ENCODE results near the gene MSN.

MSN gene

DNA sequence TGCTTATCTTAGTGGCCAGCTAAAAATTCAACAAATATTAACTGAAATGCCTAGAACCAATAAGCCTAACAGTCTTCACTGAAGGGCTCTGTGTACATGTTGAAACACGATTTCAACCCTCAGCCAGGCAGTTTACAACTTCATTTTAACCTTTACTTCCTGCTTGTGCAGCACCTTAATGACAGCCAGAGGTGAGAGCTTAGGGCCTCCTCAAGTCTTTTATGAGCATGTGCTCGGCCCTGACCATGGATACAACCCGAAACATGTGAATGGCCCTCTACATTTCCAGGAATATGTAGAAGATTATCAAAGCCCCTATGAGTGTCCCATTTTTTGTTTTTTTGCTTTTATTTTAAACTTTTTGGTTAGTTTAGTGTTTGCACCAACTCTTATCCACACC is 88.3 kb downstream of the MSN start:
- no peak overlapping the region for H3K27ac ChIP-seq (ENCODE audit: extremely low read depth, low read depth, low read length)
- H3K9me3 ChIP-seq (ENCODE audit: control insufficient read depth, insufficient read depth, low read depth, low read length) = peaks cover 6% of the 10 kb centered on the region
- no peaks in the 10 kb centered on the region for H3K36me3 ChIP-seq (ENCODE audit: control insufficient read depth in 2 of 2, insufficient read depth in 1 of 2, low read length in 2 of 2)
- no peaks in the 10 kb centered on the region for H3K4me1 ChIP-seq (ENCODE audit: control insufficient read depth, insufficient read depth, low read length)
- ChIA-PET CTCF (no interaction called here), POLR2A (no interaction called here)
- TF ChIP-seq ZNF140 (tag by site-specific recombination; IDR thresholded peaks at IDR 0.05) = no peak
- TF ChIP-seq, protein P1, sequence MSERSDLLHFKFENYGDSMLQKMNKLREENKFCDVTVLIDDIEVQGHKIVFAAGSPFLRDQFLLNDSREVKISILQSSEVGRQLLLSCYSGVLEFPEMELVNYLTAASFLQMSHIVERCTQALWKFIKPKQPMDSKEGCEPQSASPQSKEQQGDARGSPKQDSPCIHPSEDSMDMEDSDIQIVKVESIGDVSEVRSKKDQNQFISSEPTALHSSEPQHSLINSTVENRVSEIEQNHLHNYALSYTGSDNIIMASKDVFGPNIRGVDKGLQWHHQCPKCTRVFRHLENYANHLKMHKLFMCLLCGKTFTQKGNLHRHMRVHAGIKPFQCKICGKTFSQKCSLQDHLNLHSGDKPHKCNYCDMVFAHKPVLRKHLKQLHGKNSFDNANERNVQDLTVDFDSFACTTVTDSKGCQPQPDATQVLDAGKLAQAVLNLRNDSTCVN (tag by site-specific recombination; optimal IDR thresholded peaks at IDR 0.05) = no peak
- no peak for TF ChIP-seq ZBTB1 (tag by site-specific recombination; IDR thresholded peaks at IDR 0.05)
- no peak for TF ChIP-seq ZNF433 (tag by site-specific recombination; IDR thresholded peaks at IDR 0.05; ENCODE audit: low read depth)
- TF ChIP-seq BCL11A (tag by site-specific recombination; IDR thresholded peaks at IDR 0.05; ENCODE audit: low read depth) = no peak
- no peak for TF ChIP-seq ZNF174 (tag by site-specific recombination; IDR thresholded peaks at IDR 0.05)
- no peak for TF ChIP-seq ZNF214 (tag by site-specific recombination; IDR thresholded peaks at IDR 0.05; ENCODE audit: borderline replicate concordance)
- TF ChIP-seq ZNF664 (tag by site-specific recombination; IDR thresholded peaks at IDR 0.05) = no peak
- TF ChIP-seq SCRT2 (tag by site-specific recombination; IDR thresholded peaks at IDR 0.05) = no peak
- TF ChIP-seq, protein P2, sequence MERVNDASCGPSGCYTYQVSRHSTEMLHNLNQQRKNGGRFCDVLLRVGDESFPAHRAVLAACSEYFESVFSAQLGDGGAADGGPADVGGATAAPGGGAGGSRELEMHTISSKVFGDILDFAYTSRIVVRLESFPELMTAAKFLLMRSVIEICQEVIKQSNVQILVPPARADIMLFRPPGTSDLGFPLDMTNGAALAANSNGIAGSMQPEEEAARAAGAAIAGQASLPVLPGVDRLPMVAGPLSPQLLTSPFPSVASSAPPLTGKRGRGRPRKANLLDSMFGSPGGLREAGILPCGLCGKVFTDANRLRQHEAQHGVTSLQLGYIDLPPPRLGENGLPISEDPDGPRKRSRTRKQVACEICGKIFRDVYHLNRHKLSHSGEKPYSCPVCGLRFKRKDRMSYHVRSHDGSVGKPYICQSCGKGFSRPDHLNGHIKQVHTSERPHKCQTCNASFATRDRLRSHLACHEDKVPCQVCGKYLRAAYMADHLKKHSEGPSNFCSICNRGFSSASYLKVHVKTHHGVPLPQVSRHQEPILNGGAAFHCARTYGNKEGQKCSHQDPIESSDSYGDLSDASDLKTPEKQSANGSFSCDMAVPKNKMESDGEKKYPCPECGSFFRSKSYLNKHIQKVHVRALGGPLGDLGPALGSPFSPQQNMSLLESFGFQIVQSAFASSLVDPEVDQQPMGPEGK (tag by site-specific recombination; IDR thresholded peaks at IDR 0.05) = no peak
- TF ChIP-seq ZNF658 (tag by site-specific recombination; IDR thresholded peaks at IDR 0.05) = no peak
- TF ChIP-seq, protein P3, sequence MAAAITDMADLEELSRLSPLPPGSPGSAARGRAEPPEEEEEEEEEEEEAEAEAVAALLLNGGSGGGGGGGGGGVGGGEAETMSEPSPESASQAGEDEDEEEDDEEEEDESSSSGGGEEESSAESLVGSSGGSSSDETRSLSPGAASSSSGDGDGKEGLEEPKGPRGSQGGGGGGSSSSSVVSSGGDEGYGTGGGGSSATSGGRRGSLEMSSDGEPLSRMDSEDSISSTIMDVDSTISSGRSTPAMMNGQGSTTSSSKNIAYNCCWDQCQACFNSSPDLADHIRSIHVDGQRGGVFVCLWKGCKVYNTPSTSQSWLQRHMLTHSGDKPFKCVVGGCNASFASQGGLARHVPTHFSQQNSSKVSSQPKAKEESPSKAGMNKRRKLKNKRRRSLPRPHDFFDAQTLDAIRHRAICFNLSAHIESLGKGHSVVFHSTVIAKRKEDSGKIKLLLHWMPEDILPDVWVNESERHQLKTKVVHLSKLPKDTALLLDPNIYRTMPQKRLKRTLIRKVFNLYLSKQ (tag by site-specific recombination; IDR thresholded peaks at IDR 0.05; ENCODE audit: borderline replicate concordance) = no peak
- TF ChIP-seq ZNF324 (tag by site-specific recombination; IDR thresholded peaks at IDR 0.05) = no peak
- TF ChIP-seq, protein P4, sequence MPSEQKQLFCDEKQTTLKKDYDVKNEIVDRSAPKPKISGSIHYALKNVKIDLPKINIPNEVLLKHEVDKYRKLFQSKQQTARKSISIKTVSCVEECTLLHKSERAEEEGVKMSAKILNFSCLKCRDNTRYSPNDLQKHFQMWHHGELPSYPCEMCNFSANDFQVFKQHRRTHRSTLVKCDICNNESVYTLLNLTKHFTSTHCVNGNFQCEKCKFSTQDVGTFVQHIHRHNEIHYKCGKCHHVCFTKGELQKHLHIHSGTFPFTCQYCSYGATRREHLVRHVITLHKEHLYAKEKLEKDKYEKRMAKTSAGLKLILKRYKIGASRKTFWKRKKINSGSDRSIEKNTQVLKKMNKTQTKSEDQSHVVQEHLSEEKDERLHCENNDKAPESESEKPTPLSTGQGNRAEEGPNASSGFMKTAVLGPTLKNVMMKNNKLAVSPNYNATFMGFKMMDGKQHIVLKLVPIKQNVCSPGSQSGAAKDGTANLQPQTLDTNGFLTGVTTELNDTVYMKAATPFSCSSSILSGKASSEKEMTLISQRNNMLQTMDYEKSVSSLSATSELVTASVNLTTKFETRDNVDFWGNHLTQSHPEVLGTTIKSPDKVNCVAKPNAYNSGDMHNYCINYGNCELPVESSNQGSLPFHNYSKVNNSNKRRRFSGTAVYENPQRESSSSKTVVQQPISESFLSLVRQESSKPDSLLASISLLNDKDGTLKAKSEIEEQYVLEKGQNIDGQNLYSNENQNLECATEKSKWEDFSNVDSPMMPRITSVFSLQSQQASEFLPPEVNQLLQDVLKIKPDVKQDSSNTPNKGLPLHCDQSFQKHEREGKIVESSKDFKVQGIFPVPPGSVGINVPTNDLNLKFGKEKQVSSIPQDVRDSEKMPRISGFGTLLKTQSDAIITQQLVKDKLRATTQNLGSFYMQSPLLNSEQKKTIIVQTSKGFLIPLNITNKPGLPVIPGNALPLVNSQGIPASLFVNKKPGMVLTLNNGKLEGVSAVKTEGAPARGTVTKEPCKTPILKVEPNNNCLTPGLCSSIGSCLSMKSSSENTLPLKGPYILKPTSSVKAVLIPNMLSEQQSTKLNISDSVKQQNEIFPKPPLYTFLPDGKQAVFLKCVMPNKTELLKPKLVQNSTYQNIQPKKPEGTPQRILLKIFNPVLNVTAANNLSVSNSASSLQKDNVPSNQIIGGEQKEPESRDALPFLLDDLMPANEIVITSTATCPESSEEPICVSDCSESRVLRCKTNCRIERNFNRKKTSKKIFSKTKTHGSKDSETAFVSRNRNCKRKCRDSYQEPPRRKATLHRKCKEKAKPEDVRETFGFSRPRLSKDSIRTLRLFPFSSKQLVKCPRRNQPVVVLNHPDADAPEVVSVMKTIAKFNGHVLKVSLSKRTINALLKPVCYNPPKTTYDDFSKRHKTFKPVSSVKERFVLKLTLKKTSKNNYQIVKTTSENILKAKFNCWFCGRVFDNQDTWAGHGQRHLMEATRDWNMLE (tag by site-specific recombination; conservative IDR thresholded peaks at IDR 0.05; ENCODE audit: low read depth) = no peak
- no peak for TF ChIP-seq ZNF660 (tag by site-specific recombination; IDR thresholded peaks at IDR 0.05)
- no peak for TF ChIP-seq OVOL3 (tag by site-specific recombination; IDR thresholded peaks at IDR 0.05)
- no peak for TF ChIP-seq GFI1B (tag by site-specific recombination; IDR thresholded peaks at IDR 0.05)
- no peak for TF ChIP-seq IKZF3 (tag by site-specific recombination; IDR thresholded peaks at IDR 0.05)
- TF ChIP-seq ZNF404 (tag by site-specific recombination; IDR thresholded peaks at IDR 0.05) = no peak
- no peak overlapping the region for H3K4me3 ChIP-seq (ENCODE audit: low read depth, low read length)
